GM15510 (cell line): ENCODE measurements around the gene KIF26B.

ENCODE experiments used
- POLR2A ChIP-seq: IDR thresholded peaks from 3 replicates; pipeline ENCODE4 v1.6.1; 2011; ENCODE audit warnings: borderline replicate concordance; ENCODE audit not compliant: insufficient read length; ENCODE audit errors: extremely low read depth

Gene KIF26B

GRCh38 chr1:245334827-245335490 lies 180.2 kb downstream of the KIF26B start:
- no peak for TF ChIP-seq POLR2A

- no peak for TF ChIP-seq POLR2A
Observed at GRCh38 chr1:245336149-245336983, 181.6 kb downstream of the KIF26B start.

DNA sequence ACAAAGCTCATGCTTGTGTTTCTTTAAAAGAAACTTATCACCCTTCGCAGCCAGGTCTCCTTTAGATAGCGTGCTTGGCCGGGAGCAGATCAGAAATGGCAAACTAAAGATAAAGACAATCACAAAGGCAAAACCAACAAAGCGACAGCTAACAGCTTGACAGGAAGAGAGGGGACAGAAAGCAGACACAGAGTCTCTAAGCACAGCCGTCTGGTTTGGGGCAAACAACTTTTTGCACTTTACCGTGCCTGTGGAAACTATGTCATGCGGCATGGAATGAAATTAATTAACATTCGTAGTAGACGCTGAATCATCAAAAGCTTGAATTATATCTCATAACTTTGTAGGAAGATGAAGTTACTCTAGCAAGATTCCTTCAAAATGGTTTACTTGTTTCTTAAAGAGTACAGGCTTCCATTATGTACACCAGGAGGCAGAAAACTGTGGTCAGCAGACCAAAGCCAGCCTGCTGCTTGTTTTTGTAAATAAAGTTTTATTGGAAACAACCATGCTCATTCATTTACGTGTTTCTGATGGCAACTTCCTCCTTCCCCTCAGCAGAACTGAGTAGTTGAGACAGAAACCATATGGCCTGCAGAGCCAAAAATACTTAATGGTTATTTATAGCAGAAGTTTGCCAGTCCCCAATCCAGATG lies 183.2 kb downstream of the KIF26B start:
- TF ChIP-seq POLR2A = no peak

GRCh38 chr1:245338485-245338877 lies 183.7 kb downstream of the KIF26B start:
- no peak for TF ChIP-seq POLR2A

GRCh38 chr1:245341743-245342142 lies 187.0 kb downstream of the KIF26B start:
- no peak for TF ChIP-seq POLR2A

GRCh38 chr1:245345191-245345884 lies 190.6 kb downstream of the KIF26B start:
- TF ChIP-seq POLR2A = no peak

DNA sequence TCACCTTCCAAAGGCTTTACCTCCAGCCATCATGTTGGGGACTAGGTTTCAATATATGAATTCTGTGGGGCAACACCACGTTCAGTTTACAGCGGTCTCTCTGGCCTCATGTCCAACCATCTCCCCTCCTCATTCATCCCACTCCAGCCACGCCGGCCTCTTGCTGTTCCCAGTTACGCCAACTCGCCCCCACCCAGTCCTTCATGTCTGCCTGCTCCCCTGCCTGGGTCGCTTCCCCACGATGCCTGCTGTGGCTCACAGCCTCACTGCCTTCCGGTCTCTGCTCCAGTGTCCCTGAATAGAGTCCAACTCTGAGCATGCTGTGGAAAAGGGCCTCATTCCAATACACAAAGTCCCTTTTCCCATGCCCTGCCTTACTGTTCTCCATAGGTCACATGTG lies 193.8 kb downstream of the KIF26B start:
- no peak for TF ChIP-seq POLR2A

DNA sequence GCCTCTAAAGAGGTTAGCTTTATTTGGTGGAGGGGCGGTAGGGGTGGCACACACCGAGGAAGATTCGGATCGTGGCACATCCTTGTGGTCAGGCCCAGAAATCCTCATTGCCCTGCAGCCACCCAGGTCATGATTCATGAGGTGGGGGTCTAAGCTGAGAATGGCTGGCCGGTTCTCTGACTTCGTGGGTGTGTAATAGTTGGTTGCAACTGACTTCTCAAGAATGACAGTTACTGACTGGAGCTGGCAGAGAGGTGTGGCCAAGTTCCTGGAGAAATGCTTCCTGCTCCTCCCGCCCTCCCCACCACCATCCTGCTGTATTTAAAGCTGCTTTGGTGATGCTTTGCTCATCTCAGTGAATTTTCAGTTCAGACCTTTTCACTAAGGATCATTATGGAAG lies 198.6 kb downstream of the KIF26B start:
- no peak for TF ChIP-seq POLR2A

GRCh38 chr1:245353915-245354775 lies 199.4 kb downstream of the KIF26B start:
- TF ChIP-seq POLR2A = no peak

DNA sequence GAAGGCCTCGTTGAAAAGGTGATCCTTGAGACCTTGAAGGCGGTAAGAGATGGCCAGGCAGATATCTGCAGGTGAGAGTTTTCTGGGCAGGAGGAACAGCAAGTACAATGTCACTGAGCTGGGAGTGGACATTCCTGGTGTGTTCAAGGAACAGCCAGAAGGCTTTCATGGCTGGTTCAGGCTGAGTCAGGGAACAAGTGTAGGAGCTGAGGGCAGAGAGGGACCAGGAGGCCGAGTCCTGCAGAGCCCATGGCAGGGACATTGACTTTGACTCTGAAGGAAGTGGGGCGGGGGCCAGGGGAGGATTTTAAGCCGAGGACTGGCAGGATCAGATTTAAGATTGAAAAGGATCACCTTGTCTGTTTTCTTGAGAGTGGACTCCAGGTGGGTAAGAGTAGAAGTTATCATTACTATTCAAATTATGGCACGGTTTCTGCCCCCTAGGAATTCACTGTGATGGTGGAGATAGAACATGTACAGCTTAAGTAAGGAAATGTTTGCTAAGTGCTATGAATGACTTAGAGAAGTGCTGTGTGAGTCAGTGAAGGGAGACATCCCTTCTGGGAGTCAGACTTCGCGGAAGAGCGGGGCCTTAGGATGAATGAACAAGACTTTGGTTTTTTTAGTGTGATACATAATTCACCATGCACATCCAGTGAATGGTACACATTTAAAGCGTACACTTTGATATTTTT lies 202.3 kb downstream of the KIF26B start:
- TF ChIP-seq POLR2A = no peak

DNA sequence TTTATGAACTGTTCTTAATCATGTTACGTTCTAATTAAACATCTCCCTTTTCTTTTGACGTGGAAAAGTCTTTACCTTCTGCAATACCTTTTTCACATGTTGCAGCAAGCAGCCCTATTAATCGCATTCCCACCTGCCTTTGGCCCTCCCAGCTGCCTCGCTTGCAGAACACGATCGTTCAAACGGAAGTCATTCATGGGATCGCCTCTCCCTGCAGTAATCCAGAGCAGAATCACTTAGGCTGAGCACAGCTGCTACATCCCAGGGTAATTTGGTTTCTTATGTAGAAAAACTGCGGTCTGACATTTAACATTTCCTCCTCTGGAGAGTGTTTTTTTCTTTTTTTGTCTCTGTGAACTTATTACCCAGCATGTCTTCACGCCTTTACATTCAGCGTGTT lies 206.3 kb downstream of the KIF26B start:
- no peak for TF ChIP-seq POLR2A

DNA sequence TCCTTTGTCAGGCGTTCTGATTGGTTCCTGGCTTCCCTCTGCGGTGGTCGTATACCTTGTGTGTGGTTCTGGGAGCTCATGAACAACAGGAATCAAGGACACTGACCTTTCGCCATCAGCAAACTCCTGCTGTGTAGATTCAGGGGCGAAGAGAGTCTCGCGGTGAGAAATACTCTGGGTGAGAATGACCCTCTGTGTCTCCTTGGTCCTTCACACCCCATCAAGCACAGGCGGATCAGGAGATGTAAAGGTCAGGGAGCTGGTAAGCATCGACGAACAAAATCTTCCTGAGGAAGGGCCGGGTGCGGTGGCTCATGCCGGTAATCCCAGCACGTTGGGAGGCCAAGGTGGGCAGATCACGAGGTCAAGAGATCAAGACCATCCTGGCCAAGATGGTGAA lies 207.2 kb downstream of the KIF26B start:
- TF ChIP-seq POLR2A = no peak

DNA sequence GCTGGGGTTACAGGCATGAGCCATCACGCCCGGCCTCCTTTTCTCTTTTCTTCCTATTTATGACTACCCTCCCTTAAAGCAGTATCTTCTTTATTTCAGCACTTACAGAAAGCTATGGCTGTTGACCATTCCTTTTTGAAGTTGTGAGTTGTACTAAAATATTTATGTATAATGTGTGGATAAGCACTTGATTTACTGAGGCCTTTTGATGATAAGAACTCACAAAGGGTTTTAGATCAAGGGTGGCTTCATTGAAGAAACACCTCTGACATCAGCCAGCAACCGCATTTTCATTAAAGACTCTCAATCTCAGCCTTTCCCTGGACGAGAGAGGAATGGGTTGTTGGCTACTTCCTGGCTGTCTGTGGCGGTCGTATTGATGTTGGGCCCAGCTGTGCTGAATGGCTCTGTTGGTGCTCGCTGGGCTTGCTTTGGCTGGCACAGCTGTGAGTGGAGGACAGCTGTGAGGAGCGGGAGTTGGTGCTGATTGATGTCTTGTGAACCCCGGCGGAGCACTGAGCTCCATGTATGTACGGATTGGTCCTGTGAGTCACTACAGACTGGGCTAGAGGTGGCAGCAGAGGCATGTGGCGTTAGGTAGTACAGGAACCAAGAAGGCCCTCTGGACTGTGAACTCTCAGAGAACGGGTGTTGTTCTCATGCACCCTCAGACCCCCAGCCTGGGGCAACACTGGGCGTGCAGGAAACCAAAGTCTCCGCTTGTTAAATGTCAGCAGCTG lies 208.8 kb downstream of the KIF26B start:
- TF ChIP-seq POLR2A = no peak
